ENCODE results near the gene RIOK2. TPM values are rescaled to one million over a fixed set of nuclear protein-coding genes. Genes with fewer than 3 reads are reported as not detected.

Gene RIOK2
- total and polyA plus RNA-seq, 2 of the 8 experiments (the other 6 are each of a cell fraction or from before 2014, with no cell fraction given) = 5.4 to 35.0 TPM

GRCh38 chr5:97209343-97209742 lies 26.3 kb upstream of the RIOK2 start:
- no peak for FAIRE-seq
- CTCF ChIA-PET (ENCODE audit: partially characterized antibody) = interaction anchor here (0.6 to 1.0 kb wide), 3 partner anchors 21 to 409 kb away, joined by 3 to 4 read pairs (median 4); no protein-coding TSS in a partner anchor
- H3K4me2 ChIP-seq (ENCODE audit: insufficient read depth in 1 of 2, low read depth in 2 of 2, low read length in 2 of 2) = no peak overlapping the region
- H3K27me3 ChIP-seq (replicated peaks in 1 of 4; ENCODE audit: control insufficient read depth in 3 of 4, extremely low read depth in 1 of 4, insufficient read depth in 3 of 4, low read length in 3 of 4) = no peaks in the 10 kb centered on the region
- no peak overlapping the region for H3K23ac ChIP-seq (ENCODE audit: insufficient read length)
- no peak overlapping the region for H3K27ac ChIP-seq (ENCODE audit: low read depth, low read length)
- no peak overlapping the region for H3K4me3 ChIP-seq (ENCODE audit: extremely low read depth in 1 of 4, insufficient read depth in 2 of 4, low read depth in 3 of 4, low read length in 4 of 4)
- no peak overlapping the region for H3K56ac ChIP-seq (replicated peaks; ENCODE audit: insufficient read length, low read depth, low read length)
- no peak overlapping the region for H2BK5ac ChIP-seq (ENCODE audit: low read depth, low read length)
- POLR2A ChIA-PET (ENCODE audit: partially characterized antibody) = no interaction called here
- no peak overlapping the region for H2AK5ac ChIP-seq (ENCODE audit: low read depth, low read length)
- H3K18ac ChIP-seq (ENCODE audit: extremely low read depth, low read length) = no peak overlapping the region
- H3K14ac ChIP-seq (ENCODE audit: insufficient read length) = no peak overlapping the region
- H3K4ac ChIP-seq (replicated peaks; ENCODE audit: insufficient read length, low read depth, low read length) = no peak overlapping the region
- no peaks in the 10 kb centered on the region for H3K23me2 ChIP-seq (ENCODE audit: low read depth, low read length)
- H3K79me2 ChIP-seq (ENCODE audit: control insufficient read depth in 1 of 2, insufficient read depth in 2 of 2, low read length in 2 of 2) = no peaks in the 10 kb centered on the region
- H3K9me3 ChIP-seq (ENCODE audit: insufficient read depth in 2 of 2, low read depth in 1 of 2, low read length in 1 of 2) = no peaks in the 10 kb centered on the region
- no peaks in the 10 kb centered on the region for H4K20me1 ChIP-seq (replicated peaks in 1 of 2; ENCODE audit: control insufficient read depth in 1 of 2, insufficient read depth in 2 of 2, low read length in 2 of 2)
- H3K4me1 ChIP-seq (replicated peaks in 1 of 4; ENCODE audit: control insufficient read depth in 3 of 4, insufficient read depth in 4 of 4, low read length in 3 of 4) = no peaks in the 10 kb centered on the region
- no peak overlapping the region for H2BK12ac ChIP-seq (ENCODE audit: low read depth, low read length)
- 94% methylated on average over 2 of the region's 2 CpGs; no CpG with 5 or more reads in 1 of the 2 experiments for WGBS, 2 experiments (ENCODE audit: extremely low coverage in 1 of 2, insufficient coverage in 1 of 2, insufficient read length in 1 of 2, insufficient replicate concordance in 2 of 2, low coverage in 1 of 2, low lambda C conversion rate in 2 of 2, missing lambda C conversion rate in 1 of 2)
- H2AFZ ChIP-seq (ENCODE audit: low read length) = no peak overlapping the region
- no peak overlapping the region for H2BK20ac ChIP-seq (ENCODE audit: low read length)
- no peaks in the 10 kb centered on the region for H3K79me1 ChIP-seq (ENCODE audit: low read depth, low read length)
- no peak overlapping the region for H4K91ac ChIP-seq (replicated peaks; ENCODE audit: insufficient read length, low read length)
- H4K8ac ChIP-seq (ENCODE audit: extremely low read depth, insufficient read depth, low read length) = no peak overlapping the region
- no peak overlapping the region for H4K5ac ChIP-seq (ENCODE audit: insufficient read length, low read depth, low read length)
- H3K9ac ChIP-seq (replicated peaks in 1 of 4; ENCODE audit: extremely low read depth in 1 of 4, low read depth in 3 of 4, low read length in 3 of 4) = no peak overlapping the region
- no peaks in the 10 kb centered on the region for H3K36me3 ChIP-seq (ENCODE audit: control insufficient read depth in 2 of 4, insufficient read depth in 4 of 4, low read length in 3 of 4)
- no peak overlapping the region for H2BK15ac ChIP-seq (ENCODE audit: low read length)
- DNase-seq (ENCODE audit: low read depth in 1 of 2, low spot score in 2 of 2) = no peak
- TF ChIP-seq NRF1 (IDR thresholded peaks at IDR 0.05; ENCODE audit: low read depth, low read length) = no peak
- no peak for TF ChIP-seq HDAC6 (IDR thresholded peaks at IDR 0.05; ENCODE audit: low read depth, low read length)
- TF ChIP-seq TAF7 (optimal IDR thresholded peaks at IDR 0.05; ENCODE audit: borderline replicate concordance, low read depth, low read length) = no peak
- no peak for TF ChIP-seq EZH2 (IDR thresholded peaks at IDR 0.05; ENCODE audit: low read depth, low read length, severe bottlenecking)
- TF ChIP-seq SIX5 (IDR thresholded peaks at IDR 0.05; ENCODE audit: low read depth, low read length) = no peak
- TF ChIP-seq POU5F1 (IDR thresholded peaks at IDR 0.05; ENCODE audit: low read depth, low read length) = no peak
- no peak for TF ChIP-seq BRCA1 (IDR thresholded peaks at IDR 0.05; ENCODE audit: low read depth, low read length)
- no peak for TF ChIP-seq TCF12 (IDR thresholded peaks at IDR 0.05; ENCODE audit: low read depth, low read length)
- no peak for TF ChIP-seq JUND (IDR thresholded peaks at IDR 0.05; ENCODE audit: low read length)
- TF ChIP-seq KDM1A (IDR thresholded peaks at IDR 0.05; ENCODE audit: borderline replicate concordance, low read length) = no peak
- TF ChIP-seq RAD21 (IDR thresholded peaks at IDR 0.05 in 1 of 2, conservative IDR thresholded peaks at IDR 0.05 in 1 of 2; ENCODE audit: low read depth in 2 of 2, low read length in 2 of 2) = no peak
- no peak for TF ChIP-seq GABPA (IDR thresholded peaks at IDR 0.05; ENCODE audit: borderline replicate concordance, insufficient read depth, low read length)
- H2BK120ac ChIP-seq (replicated peaks; ENCODE audit: low read depth, low read length) = no peak overlapping the region
